ENCODE measurements around the gene TMEM238L.
A peak's percentile ranks its signal among the peaks of the same experiment; 100 is the strongest.

Gene TMEM238L

GRCh38 chr17:10772425-10773380 is 31.2 kb downstream of the TMEM238L start:
- no peak for DNase-seq

GRCh38 chr17:10771148-10771547 is 32.8 kb downstream of the TMEM238L start:
- no peak for DNase-seq

GRCh38 chr17:10769840-10770239 is 34.1 kb downstream of the TMEM238L start:
- DNase-seq, result no peak

- DNase-seq, result no peak
These were observed 35.1 kb downstream of the TMEM238L start for GRCh38 chr17:10768750-10769251.

GRCh38 chr17:10767232-10767631 is 36.7 kb downstream of the TMEM238L start:
- no peak for DNase-seq

- no peak for DNase-seq
These were observed 41.9 kb downstream of the TMEM238L start for GRCh38 chr17:10762037-10762436.

GRCh38 chr17:10761281-10761680 is 42.6 kb downstream of the TMEM238L start:
- no peak for DNase-seq

- no peak for DNase-seq
These were observed 45.8 kb downstream of the TMEM238L start for GRCh38 chr17:10758062-10758461.

GRCh38 chr17:10757647-10758046 is 46.3 kb downstream of the TMEM238L start:
- no peak for DNase-seq

- no peak for DNase-seq
These were observed 46.8 kb downstream of the TMEM238L start for GRCh38 chr17:10757067-10757466.

- DNase-seq, result no peak
These were observed 47.3 kb downstream of the TMEM238L start for GRCh38 chr17:10756619-10757018.

- no peak for DNase-seq
These were observed 47.7 kb downstream of the TMEM238L start for GRCh38 chr17:10756185-10756584.

- DNase-seq, result no peak
These were observed 48.2 kb downstream of the TMEM238L start for GRCh38 chr17:10755592-10756127.

GRCh38 chr17:10754861-10755591 is 48.9 kb downstream of the TMEM238L start:
- DNase-seq, result no peak

GRCh38 chr17:10754109-10754508 is 49.8 kb downstream of the TMEM238L start:
- peak; percentile 13 for DNase-seq

GRCh38 chr17:10752696-10753095 is 51.2 kb downstream of the TMEM238L start:
- DNase-seq, result no peak

- no peak for DNase-seq
These were observed 52.3 kb downstream of the TMEM238L start for GRCh38 chr17:10751563-10751962.

GRCh38 chr17:10750210-10750609 is 53.7 kb downstream of the TMEM238L start:
- no peak for DNase-seq

GRCh38 chr17:10748531-10749181 is 55.2 kb downstream of the TMEM238L start:
- DNase-seq, result no peak

GRCh38 chr17:10745231-10745630 is 58.7 kb downstream of the TMEM238L start:
- DNase-seq, result no peak
